Gastrocnemius medialis (tissue), 4 donors: Measurements from ENCODE around the gene SPSB4.

ENCODE experiments used
- POLR2A ChIP-seq, 2 donors: fragments of 450-650 bp; IDR thresholded peaks; one replicate each; pipeline ENCODE4 v1.6.1; 2017; ENCODE audit warnings: antibody characterized with exemption in 2 of 2, mild to moderate bottlenecking in 2 of 2, moderate library complexity in 2 of 2
- TF ChIP-seq, protein P1 (sequence below), 5 experiments: fragments of 450-650 bp in 3 of 5; fragments of 200-600 bp in 2 of 5; sonication (generic) in 2 of 5; IDR thresholded peaks in 4 of 5; conservative IDR thresholded peaks in 1 of 5; 1 replicate in 4 of 5; 2 replicates in 1 of 5; pipeline ENCODE4 v1.5.1; 2016 to 2019; ENCODE audit warnings: antibody characterized with exemption in 5 of 5, mild to moderate bottlenecking in 3 of 5, moderate library complexity in 3 of 5

DNA sequence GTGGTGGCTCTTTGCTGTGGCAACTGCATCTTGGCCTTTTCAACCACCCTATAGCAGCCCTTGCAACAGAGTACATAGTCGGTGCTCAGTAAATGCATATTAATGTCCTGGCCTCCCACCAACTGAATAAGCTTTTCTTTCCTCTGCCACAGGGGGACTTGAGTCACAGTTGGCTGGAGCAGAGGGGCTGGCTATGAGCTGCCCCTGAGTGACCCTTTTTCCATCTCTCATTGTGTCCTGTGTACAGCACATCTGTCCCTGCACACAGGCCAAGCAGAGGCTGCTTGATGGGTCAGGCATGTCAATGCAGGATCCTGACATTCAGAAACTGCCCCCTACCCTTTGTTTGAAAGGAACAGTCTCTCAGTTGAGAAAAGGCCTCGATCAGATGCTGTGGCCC lies 22.4 kb downstream of the SPSB4 start:
- TF ChIP-seq, protein P1, sequence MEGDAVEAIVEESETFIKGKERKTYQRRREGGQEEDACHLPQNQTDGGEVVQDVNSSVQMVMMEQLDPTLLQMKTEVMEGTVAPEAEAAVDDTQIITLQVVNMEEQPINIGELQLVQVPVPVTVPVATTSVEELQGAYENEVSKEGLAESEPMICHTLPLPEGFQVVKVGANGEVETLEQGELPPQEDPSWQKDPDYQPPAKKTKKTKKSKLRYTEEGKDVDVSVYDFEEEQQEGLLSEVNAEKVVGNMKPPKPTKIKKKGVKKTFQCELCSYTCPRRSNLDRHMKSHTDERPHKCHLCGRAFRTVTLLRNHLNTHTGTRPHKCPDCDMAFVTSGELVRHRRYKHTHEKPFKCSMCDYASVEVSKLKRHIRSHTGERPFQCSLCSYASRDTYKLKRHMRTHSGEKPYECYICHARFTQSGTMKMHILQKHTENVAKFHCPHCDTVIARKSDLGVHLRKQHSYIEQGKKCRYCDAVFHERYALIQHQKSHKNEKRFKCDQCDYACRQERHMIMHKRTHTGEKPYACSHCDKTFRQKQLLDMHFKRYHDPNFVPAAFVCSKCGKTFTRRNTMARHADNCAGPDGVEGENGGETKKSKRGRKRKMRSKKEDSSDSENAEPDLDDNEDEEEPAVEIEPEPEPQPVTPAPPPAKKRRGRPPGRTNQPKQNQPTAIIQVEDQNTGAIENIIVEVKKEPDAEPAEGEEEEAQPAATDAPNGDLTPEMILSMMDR (IDR thresholded peaks at IDR 0.05 in 4 of 5, conservative IDR thresholded peaks at IDR 0.05 in 1 of 5) = no peak
- TF ChIP-seq POLR2A (IDR thresholded peaks at IDR 0.05) = no peak
